GM12892 (cell line): ENCODE results near the gene KAZN.

Source experiments
- DNase-seq: peaks from one replicate; pipeline ENCODE4 v3.0.0; 2011; ENCODE audit not compliant: insufficient read length
- FAIRE-seq: peaks from 2 replicates; lab custom pipeline; 2011; peaks lifted over from hg19 to GRCh38; lab: Jason Lieb, UNC
- POLR2A ChIP-seq: IDR thresholded peaks from 2 replicates; pipeline ENCODE4 v1.6.1; 2011; ENCODE audit warnings: low read depth, low read length, control low read depth
- POLR2AphosphoS5 ChIP-seq: IDR thresholded peaks from 2 replicates; pipeline ENCODE4 v1.6.1; 2011; ENCODE audit warnings: low read depth, low read length, control low read depth
- TAF1 ChIP-seq: IDR thresholded peaks from 2 replicates; pipeline ENCODE4 v1.6.1; 2011; ENCODE audit warnings: low read depth, mild to moderate bottlenecking, control low read depth, low read length, borderline replicate concordance

The KAZN gene

GRCh38 chr1:14976256-14976655 is 377.8 kb downstream of the KAZN start:
- no peak for FAIRE-seq
- TF ChIP-seq POLR2AphosphoS5 (no peak), POLR2A (no peak), TAF1 (no peak)
- DNase-seq: no peak

- TF ChIP-seq POLR2AphosphoS5 (no peak), POLR2A (no peak), TAF1 (no peak)
- FAIRE-seq (no peak), DNase-seq (no peak)
Observed at GRCh38 chr1:14977338-14977931, 378.9 kb downstream of the KAZN start.

DNA sequence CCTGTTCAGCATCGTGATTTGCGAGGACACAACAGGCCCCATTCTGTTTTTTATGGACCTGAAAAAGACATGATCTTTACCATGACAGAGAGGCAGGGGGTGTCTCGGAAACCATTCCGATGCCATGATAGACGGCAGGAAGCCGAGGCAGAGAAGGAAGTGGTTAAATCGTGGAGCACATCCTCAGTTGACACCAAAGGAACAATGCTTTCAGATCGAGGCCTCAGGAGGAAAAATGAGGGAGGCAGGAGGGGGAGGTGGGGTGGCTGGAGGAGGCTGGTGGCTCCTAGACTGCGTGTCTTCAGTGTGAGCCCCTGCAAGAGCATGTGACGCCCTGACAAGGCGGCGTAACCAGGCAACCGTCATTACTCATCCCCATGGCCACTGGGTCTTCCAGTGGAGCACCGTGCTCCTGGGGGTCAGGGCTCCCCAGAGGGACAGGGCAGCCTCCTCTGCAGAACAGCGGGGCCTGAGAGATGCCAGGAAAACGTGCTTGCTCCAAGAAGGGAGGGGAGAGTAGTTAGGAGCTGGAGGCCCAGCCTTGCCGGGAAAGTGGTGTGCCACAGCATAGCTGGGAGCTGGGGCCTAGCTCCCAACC is 382.2 kb downstream of the KAZN start:
- DNase-seq: no peak
- FAIRE-seq: no peak
- TF ChIP-seq TAF1 (no peak), POLR2AphosphoS5 (no peak), POLR2A (no peak)

DNA sequence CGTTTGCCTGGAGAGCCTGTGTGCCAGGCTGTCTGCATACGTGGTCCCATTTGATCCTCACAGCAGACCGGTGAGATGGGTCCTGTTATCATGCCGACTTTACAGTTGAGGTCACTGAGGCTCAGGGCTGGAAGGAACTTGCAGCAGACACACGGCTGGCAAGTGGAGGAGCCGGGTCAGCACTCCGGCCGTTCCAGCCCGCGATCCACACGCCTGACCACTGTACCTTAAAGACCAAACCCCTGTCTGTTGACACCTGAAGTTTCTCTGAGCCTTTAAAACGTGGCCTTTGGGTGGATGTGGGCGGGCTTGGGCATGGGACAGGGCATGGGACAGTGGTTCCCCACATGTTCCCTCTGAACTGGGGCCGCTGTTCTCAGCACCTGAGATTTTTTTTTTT is 383.5 kb downstream of the KAZN start:
- DNase-seq (no peak), FAIRE-seq (no peak)
- TF ChIP-seq POLR2A (no peak), POLR2AphosphoS5 (no peak), TAF1 (no peak)

- TF ChIP-seq TAF1: no peak
- TF ChIP-seq POLR2AphosphoS5: no peak
- no peak for TF ChIP-seq POLR2A
- DNase-seq (no peak), FAIRE-seq (no peak)
Observed at GRCh38 chr1:14983277-14983676, 384.8 kb downstream of the KAZN start.

- TF ChIP-seq TAF1 (no peak), POLR2A (no peak), POLR2AphosphoS5 (no peak)
- DNase-seq (no peak), FAIRE-seq (no peak)
Observed at GRCh38 chr1:14986168-14986567, 387.7 kb downstream of the KAZN start.

GRCh38 chr1:14987829-14988603 is 389.5 kb downstream of the KAZN start:
- no peak for DNase-seq
- no peak for TF ChIP-seq TAF1
- no peak for TF ChIP-seq POLR2AphosphoS5
- TF ChIP-seq POLR2A: no peak
- no peak for FAIRE-seq

- no peak for TF ChIP-seq POLR2AphosphoS5
- no peak for TF ChIP-seq TAF1
- TF ChIP-seq POLR2A: no peak
- FAIRE-seq (no peak), DNase-seq (no peak)
Observed at GRCh38 chr1:14988636-14989035, 390.2 kb downstream of the KAZN start.

DNA sequence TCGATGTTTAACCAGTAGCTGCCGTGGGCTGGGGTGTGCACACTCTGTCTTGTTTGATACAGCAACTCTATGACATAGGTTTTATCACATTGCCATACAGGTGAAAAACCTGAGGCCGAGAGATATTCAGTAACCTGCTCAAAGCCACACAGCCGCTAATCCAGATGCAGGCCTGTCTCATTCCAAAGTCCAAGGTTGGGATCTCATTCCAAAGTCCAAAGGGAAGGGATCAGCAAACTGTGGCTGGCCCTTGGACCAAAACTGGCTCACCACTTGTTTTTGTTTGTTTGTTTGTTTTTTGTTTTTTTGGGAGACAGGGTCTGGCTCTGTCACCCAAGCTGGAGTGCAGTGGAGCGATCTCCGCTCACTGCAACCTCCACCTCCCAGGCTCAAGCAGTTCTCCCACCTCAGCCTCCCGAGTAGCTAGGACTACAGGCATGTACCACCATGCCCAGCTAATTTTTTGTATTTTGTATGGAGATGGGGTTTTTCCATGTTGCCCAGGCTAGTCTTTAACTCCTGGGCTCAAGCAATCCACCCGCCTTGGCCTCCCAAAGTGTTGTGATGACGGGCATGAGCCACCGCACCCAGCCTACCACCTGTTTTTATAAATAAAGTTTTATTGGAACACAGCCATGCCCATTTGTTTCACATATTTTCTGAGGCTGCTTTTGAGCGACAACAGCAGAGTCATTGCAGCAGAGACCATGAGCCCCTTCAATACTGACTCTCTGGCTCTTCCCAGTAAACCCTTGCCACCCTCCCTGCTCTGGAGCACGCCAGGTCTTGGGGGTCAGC is 391.6 kb downstream of the KAZN start:
- no peak for TF ChIP-seq POLR2A
- no peak for TF ChIP-seq POLR2AphosphoS5
- TF ChIP-seq TAF1: no peak
- FAIRE-seq (no peak), DNase-seq (no peak)

GRCh38 chr1:14993414-14993813 is 394.9 kb downstream of the KAZN start:
- DNase-seq (no peak), FAIRE-seq (no peak)
- TF ChIP-seq POLR2AphosphoS5 (no peak), TAF1 (no peak), POLR2A (no peak)

DNA sequence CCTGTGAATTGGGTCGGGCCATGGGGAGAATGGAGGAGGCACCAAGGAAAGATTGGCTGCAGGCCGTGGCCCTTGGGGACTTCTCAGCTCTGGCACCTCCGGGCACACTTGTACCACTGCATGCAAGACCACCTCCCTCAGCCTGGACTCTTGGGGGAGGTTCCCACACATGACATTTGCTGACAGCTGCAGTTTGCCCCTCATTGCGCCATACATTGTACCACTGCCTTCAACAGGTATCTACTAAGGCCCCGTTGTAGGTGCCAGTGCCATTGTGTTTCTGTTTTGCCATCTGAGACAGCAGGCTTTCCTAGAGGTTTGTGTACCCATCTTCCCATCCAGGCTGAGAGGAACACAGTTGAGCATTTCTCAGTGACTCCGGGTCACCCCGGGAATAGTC is 395.7 kb downstream of the KAZN start:
- no peak for TF ChIP-seq POLR2A
- no peak for TF ChIP-seq TAF1
- TF ChIP-seq POLR2AphosphoS5: no peak
- FAIRE-seq: no peak
- DNase-seq: no peak

DNA sequence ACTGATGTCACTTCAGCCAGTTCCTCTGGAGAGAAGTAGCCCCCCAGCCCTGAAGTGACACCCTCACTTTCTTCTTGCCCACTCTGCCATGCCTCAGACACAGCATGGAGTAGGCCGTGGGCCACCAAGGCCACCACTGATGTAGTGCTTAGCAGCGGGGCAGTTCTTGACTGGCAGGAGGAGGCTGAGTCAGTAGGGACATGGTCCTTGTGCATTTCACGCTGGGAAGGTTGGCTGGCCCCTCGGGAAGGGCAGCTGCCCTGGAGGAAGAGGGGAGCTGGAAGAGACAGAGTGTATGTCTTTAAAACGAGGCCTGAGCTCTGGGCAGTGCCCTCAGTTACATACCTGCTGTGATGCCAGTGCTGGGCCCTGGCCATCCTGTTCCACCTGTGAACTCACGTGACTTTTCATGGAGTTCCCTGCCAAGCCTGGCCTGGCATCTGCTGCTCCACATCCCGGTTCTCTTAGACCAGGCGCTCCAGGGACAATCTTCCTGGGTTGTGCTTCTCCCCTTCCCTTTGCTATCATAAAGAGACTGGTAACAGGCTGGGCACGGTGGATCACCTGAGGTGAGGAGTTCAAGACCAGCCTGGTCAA is 396.5 kb downstream of the KAZN start:
- DNase-seq (no peak), FAIRE-seq (no peak)
- TF ChIP-seq POLR2A (no peak), TAF1 (no peak), POLR2AphosphoS5 (no peak)
